Prostate gland (tissue), 2 donors: ENCODE measurements around the gene OPN4. TPM values are rescaled to one million over a fixed set of nuclear protein-coding genes. Genes with fewer than 3 reads are reported as not detected.
A peak's percentile ranks its signal among the peaks of the same experiment; 100 is the strongest.

Experiments used
- DNase-seq: peaks from one replicate; pipeline ENCODE4 v3.0.0-alpha.2; 2019; ENCODE audit warnings: low spot score
- H3K27ac ChIP-seq, 2 donors: fragments of 200-600 bp; sonication (generic); 2 replicates each; pipeline ENCODE4 v1.5.1; 2017 to 2019
- H3K27me3 ChIP-seq: fragments of 200-600 bp; sonication (generic); replicated peaks from 2 replicates; pipeline ENCODE4 v1.5.1; 2019; ENCODE audit not compliant: insufficient read depth
- H3K36me3 ChIP-seq, 2 donors: fragments of 200-600 bp; sonication (generic); 1 replicate in 1 of 2; 2 replicates in 1 of 2; pipeline versions ENCODE4 v1.5.1 to v1.8.1; 2017 to 2019
- H3K4me1 ChIP-seq: fragments of 200-600 bp; sonication (generic); replicated peaks from 2 replicates; pipeline ENCODE4 v1.5.1; 2019
- H3K4me3 ChIP-seq, 2 donors: fragments of 200-600 bp; sonication (generic); 2 replicates each; pipeline ENCODE4 v1.5.1; 2017 to 2019
- H3K9me3 ChIP-seq: fragments of 200-600 bp; sonication (generic); 2 replicates; pipeline ENCODE4 v1.5.1; 2017
- POLR2A ChIP-seq: fragments of 450-650 bp; IDR thresholded peaks from one replicate; pipeline ENCODE4 v1.6.1; 2016; ENCODE audit warnings: antibody characterized with exemption, mild to moderate bottlenecking
- POLR2AphosphoS5 ChIP-seq: sonication (generic); formaldehyde crosslinking; IDR thresholded peaks from one replicate; pipeline ENCODE4 v1.6.1; 2017; ENCODE audit warnings: antibody characterized with exemption
- WGBS: methylation state at CpG from one replicate; pipeline ENCODE4 v1.1.5; 2018; 5-methylcytosine and 5-hydroxymethylcytosine counted together
- intact Hi-C: fragments of 100-400 bp; cut with DNase I; formaldehyde crosslinking; loops from one replicate; pipeline ENCODE4 v1.14.2; 2022
- total RNA-seq, 2 donors: library from RNA; depleted of rRNA; stranded (reverse); fragments of >200 nt; gene quantifications; one replicate each; pipeline ENCODE4 v1.1.0, GENCODE V29; 2016
- TF ChIP-seq, protein P1 (sequence below), 4 experiments: fragments of 200-600 bp in 2 of 4; fragments of 450-650 bp in 2 of 4; sonication (generic) in 2 of 4; IDR thresholded peaks; 1 replicate in 3 of 4; 2 replicates in 1 of 4; pipeline ENCODE4 v1.5.1; 2016 to 2019; ENCODE audit warnings: antibody characterized with exemption in 4 of 4, mild to moderate bottlenecking in 2 of 4, moderate library complexity in 2 of 4

Gene OPN4
- total RNA-seq, 2 donors from 2014 or later: not detected

DNA sequence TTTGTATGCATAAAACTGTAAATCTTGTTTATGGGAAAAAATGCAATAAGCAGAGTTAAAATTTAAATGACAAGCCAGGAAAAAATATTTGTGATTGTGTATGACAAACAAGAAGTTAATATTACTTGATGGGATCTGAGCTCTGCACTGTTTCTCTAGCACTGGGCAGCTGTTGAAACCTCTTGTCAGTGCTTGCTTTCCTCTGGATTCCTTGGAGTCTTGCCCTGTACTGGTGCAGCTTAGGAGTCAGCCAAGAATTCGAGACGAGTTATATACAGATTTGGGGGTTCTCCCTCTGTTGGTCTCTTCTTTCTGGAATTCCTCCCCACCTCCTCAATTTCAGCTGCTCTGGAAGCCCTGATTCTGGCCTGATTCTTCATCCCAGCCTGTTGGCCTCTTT is 24.3 kb upstream of the OPN4 start:
- TF ChIP-seq POLR2A (no peak), POLR2AphosphoS5 (no peak)
- TF ChIP-seq, protein P1, sequence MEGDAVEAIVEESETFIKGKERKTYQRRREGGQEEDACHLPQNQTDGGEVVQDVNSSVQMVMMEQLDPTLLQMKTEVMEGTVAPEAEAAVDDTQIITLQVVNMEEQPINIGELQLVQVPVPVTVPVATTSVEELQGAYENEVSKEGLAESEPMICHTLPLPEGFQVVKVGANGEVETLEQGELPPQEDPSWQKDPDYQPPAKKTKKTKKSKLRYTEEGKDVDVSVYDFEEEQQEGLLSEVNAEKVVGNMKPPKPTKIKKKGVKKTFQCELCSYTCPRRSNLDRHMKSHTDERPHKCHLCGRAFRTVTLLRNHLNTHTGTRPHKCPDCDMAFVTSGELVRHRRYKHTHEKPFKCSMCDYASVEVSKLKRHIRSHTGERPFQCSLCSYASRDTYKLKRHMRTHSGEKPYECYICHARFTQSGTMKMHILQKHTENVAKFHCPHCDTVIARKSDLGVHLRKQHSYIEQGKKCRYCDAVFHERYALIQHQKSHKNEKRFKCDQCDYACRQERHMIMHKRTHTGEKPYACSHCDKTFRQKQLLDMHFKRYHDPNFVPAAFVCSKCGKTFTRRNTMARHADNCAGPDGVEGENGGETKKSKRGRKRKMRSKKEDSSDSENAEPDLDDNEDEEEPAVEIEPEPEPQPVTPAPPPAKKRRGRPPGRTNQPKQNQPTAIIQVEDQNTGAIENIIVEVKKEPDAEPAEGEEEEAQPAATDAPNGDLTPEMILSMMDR (IDR thresholded peaks at IDR 0.05): no peak
- peak overlapping the region; percentile 1 to 21 for H3K27ac ChIP-seq
- H3K9me3 ChIP-seq: no peaks in the 10 kb centered on the region
- H3K27me3 ChIP-seq: no peaks in the 10 kb centered on the region
- intact Hi-C loops: no loop called here
- H3K4me1 ChIP-seq: no peaks in the 10 kb centered on the region
- 11% methylated on average over 2 of the region's 2 CpGs for WGBS
- no peak overlapping the region for H3K4me3 ChIP-seq
- H3K36me3 ChIP-seq: no peaks in the 10 kb centered on the region
- no peak for DNase-seq

DNA sequence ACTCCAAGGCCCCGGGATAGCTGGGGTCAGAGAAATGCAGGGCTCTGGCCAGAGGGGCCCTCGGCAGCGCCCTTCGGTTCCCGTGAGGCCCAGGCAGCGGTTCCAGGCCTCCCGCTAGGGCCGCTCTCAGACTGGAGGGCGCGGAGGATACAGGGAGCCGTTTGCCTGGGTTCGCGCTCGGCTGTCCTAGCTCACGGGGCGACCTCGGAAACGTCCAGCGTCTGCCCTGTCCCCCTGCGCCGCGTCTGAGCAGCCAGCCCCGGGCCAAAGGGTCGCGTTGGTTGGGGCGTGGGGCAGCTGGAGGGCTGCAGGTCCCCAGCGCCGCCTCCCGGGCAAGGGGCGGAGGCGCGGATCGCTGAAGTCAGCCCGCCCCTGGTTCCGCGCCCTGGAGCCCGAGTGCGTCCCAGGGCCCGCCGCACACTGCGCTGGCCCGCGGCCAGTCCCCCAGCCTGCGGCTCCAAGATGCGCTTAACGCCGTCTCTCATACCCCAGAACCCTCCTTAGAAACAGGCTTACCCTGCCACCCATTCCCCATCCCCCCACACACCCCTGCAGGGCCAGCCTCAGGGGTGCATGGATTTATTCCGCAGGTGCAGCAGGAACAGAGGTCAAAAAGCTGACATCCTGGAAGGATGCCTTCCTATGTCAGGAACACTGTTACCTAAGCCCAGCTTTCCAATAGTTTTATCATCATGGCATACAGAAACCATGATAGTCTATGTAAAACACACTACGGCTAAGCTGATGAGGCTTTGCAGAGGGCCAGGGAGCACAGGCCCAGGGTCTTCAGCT is 22.1 kb upstream of the OPN4 start:
- Histone ChIP-seq H3K27ac (no peak overlapping the region), H3K4me1 (no peaks in the 10 kb centered on the region), H3K36me3 (no peaks in the 10 kb centered on the region), H3K9me3 (no peaks in the 10 kb centered on the region), H3K27me3 (no peaks in the 10 kb centered on the region), H3K4me3 (peak overlapping the region in 1 of 2 donors; percentile 21)
- DNase-seq: no peak
- 19% methylated on average over 25 of the region's 49 CpGs for WGBS
- intact Hi-C loops: no loop called here
- TF ChIP-seq, protein P1 (IDR thresholded peaks at IDR 0.05): peak in 1 of 4 experiments; percentile 25
- TF ChIP-seq POLR2AphosphoS5: no peak
- no peak for TF ChIP-seq POLR2A

DNA sequence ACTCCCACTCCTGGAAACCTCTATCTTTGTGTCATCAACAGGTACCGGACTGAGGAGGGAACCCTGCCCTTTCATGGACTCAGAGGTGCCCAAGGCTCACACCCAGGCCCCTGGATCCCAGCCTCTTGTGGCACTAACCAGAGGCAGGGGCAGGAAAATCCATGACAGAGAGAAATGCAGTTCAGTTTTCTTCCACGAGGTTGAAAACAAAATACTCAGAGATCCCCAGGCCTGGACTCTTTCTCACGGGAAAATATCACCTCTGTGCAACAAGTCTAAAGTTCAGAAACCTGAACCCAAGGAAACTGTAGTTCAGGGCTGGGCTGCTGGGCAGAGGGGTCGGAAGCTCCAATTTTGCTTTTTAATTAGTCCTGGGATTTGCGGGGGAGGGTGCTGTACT is 21.4 kb upstream of the OPN4 start:
- TF ChIP-seq POLR2AphosphoS5 (no peak), POLR2A (no peak)
- TF ChIP-seq, protein P1 (IDR thresholded peaks at IDR 0.05): no peak
- Histone ChIP-seq H3K27me3 (no peaks in the 10 kb centered on the region), H3K4me1 (no peaks in the 10 kb centered on the region), H3K36me3 (no peaks in the 10 kb centered on the region), H3K27ac (no peak overlapping the region), H3K4me3 (no peak overlapping the region), H3K9me3 (no peaks in the 10 kb centered on the region)
- DNase-seq: no peak
- intact Hi-C loops: no loop called here
- WGBS: 82% methylated on average over 5 of the region's 5 CpGs

DNA sequence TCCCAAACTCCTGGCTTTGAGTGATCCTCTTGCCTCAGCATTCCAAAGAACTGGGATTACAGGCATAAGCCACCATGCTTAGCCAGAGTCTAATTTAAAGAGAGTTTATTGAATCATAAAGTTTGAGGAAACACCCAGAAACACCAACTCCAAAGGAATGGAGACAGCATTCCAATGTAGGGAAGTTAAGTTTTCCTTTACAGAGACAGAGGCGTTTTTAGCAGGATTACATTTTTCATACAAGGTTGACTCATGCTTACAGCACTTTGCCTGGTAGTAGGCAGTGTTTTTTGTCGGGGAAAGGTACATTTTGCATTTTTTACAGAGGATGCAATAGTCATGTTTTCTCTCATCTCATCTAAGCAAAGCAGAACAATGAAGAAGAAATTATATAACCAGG is 18.9 kb upstream of the OPN4 start:
- intact Hi-C loops: no loop called here
- H3K27ac ChIP-seq: no peak overlapping the region
- H3K4me1 ChIP-seq: no peaks in the 10 kb centered on the region
- TF ChIP-seq, protein P1 (IDR thresholded peaks at IDR 0.05): no peak
- TF ChIP-seq POLR2A (no peak), POLR2AphosphoS5 (no peak)
- no peaks in the 10 kb centered on the region for H3K9me3 ChIP-seq
- no peak for DNase-seq
- no peaks in the 10 kb centered on the region for H3K27me3 ChIP-seq
- 47% methylated on average over 2 of the region's 2 CpGs for WGBS
- no peaks in the 10 kb centered on the region for H3K36me3 ChIP-seq
- no peak overlapping the region for H3K4me3 ChIP-seq

DNA sequence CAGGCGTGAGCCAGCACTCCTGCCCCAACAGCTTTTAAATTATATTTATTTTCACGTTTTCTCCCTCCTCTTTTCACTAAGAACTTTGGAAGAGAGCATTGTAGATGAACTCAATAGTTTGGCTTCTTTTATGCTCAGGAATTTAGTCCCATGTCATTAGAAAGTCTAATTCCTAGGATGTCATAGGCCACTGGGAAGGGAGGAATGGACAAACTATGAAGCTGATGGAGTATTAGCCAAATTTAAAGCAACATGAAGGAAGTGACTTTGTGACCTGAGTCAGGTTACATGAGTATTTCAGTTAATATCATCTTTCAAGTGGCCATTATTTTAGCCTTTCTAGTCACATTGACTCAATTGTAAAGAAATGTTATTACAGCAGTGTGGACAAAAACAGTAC is 18.0 kb upstream of the OPN4 start:
- Histone ChIP-seq H3K36me3 (no peaks in the 10 kb centered on the region), H3K9me3 (no peaks in the 10 kb centered on the region), H3K4me1 (no peaks in the 10 kb centered on the region), H3K4me3 (no peak overlapping the region), H3K27me3 (no peaks in the 10 kb centered on the region), H3K27ac (no peak overlapping the region)
- TF ChIP-seq, protein P1 (IDR thresholded peaks at IDR 0.05): no peak
- TF ChIP-seq POLR2A (no peak), POLR2AphosphoS5 (no peak)
- intact Hi-C loops: no loop called here
- no peak for DNase-seq
- 77% methylated on average over 2 of the region's 2 CpGs for WGBS
